ENCODE data around the gene TMBIM4. TPM values are rescaled to one million over a fixed set of nuclear protein-coding genes. Genes with fewer than 3 reads are reported as not detected.

The TMBIM4 gene
- total and polyA plus RNA-seq, 2 of the 4 experiments (the other 2 are of a cell fraction) = 38.7 to 59.3 TPM

GRCh38 chr12:66140731-66141130 is 29.1 kb downstream of the TMBIM4 start:
- intact Hi-C loops (cut with micrococcal nuclease) = no loop called here
- H4K20me1 ChIP-seq (ENCODE audit: insufficient read depth, low read length) = no peaks in the 10 kb centered on the region
- peaks cover 22% of the 10 kb centered on the region for H3K36me3 ChIP-seq (ENCODE audit: control insufficient read depth, insufficient read depth, low read length)
- H2AFZ ChIP-seq (replicated peaks; ENCODE audit: low read length, poor library complexity) = no peak overlapping the region
- ATAC-seq (ENCODE audit: low read depth) (no peak), DNase-seq (no peak)
- in situ Hi-C loops (cut with MboI; ENCODE audit: low sequenced_read_pairs) = no loop called here
- dilution Hi-C loops (cut with HindIII; ENCODE audit: low sequenced_read_pairs, unreplicated experiment) = no loop called here
- no peak overlapping the region for H3K4ac ChIP-seq (ENCODE audit: low read depth, low read length)
- H3K9me3 ChIP-seq (ENCODE audit: control insufficient read depth, insufficient read depth, low read length) = peaks cover 6% of the 10 kb centered on the region
- no peak overlapping the region for H3K56ac ChIP-seq (ENCODE audit: extremely low read depth, insufficient read depth, low read length)
- no peak overlapping the region for H3K14ac ChIP-seq (replicated peaks; ENCODE audit: low read depth, low read length)
- no peaks in the 10 kb centered on the region for H3K4me1 ChIP-seq (ENCODE audit: control insufficient read depth, insufficient read depth, low read length)
- H2BK20ac ChIP-seq (ENCODE audit: low read depth, low read length) = no peak overlapping the region
- H3K27me3 ChIP-seq (ENCODE audit: control insufficient read depth, insufficient read depth, low read length) = no peaks in the 10 kb centered on the region
- H3K4me3 ChIP-seq (ENCODE audit: insufficient read depth, low read depth, low read length) = no peak overlapping the region
- no peak overlapping the region for H4K8ac ChIP-seq (ENCODE audit: low read depth in 2 of 2, low read length in 2 of 2)
- H3K27ac ChIP-seq (ENCODE audit: insufficient read depth, low read length) = no peak overlapping the region
- H4K91ac ChIP-seq (ENCODE audit: insufficient read depth, low read depth, low read length) = no peak overlapping the region
- no peak overlapping the region for H3K23ac ChIP-seq (ENCODE audit: low read depth, low read length)
- H3K9me1 ChIP-seq (ENCODE audit: insufficient read depth, low read length) = no peaks in the 10 kb centered on the region
- no peak overlapping the region for H3K4me2 ChIP-seq (ENCODE audit: low read depth, low read length)
- no peak overlapping the region for H2BK5ac ChIP-seq (ENCODE audit: low read depth, low read length, poor library complexity, severe bottlenecking)
- peaks cover 33 to 41% of the 10 kb centered on the region in 2 experiments for H3K79me1 ChIP-seq (ENCODE audit: low read depth in 1 of 2, low read length in 2 of 2)
- no peak overlapping the region for H2AK9ac ChIP-seq (replicated peaks; ENCODE audit: low read depth, low read length, poor library complexity)
- no peak overlapping the region for H3K9ac ChIP-seq (ENCODE audit: low read depth, low read length)
- no peak overlapping the region for H2AK5ac ChIP-seq (ENCODE audit: low read depth, low read length)
- no peak overlapping the region for H2BK120ac ChIP-seq (ENCODE audit: low read depth, low read length)
- no peak overlapping the region for H4K5ac ChIP-seq (ENCODE audit: low read depth, low read length)
- no peak overlapping the region for H3K18ac ChIP-seq (ENCODE audit: low read depth, low read length)
- ChIA-PET POLR2A (ENCODE audit: unreplicated experiment) (no interaction called here), CTCF (no interaction called here)
- no TSS peak for BruUV-seq (replicated peaks)
- TF ChIP-seq MAZ (IDR thresholded peaks at IDR 0.05; ENCODE audit: borderline replicate concordance, low read depth, low read length) (no peak), MAFK (IDR thresholded peaks at IDR 0.05; ENCODE audit: low read depth, low read length) (no peak), CHD1 (IDR thresholded peaks at IDR 0.05; ENCODE audit: low read depth, low read length) (no peak), MXI1 (IDR thresholded peaks at IDR 0.05; ENCODE audit: borderline replicate concordance, low read depth, low read length) (no peak), ELK1 (IDR thresholded peaks at IDR 0.05; ENCODE audit: borderline replicate concordance, low read depth, low read length) (no peak), NFE2L2 (IDR thresholded peaks at IDR 0.05; ENCODE audit: low read depth, low read length) (no peak), RCOR1 (IDR thresholded peaks at IDR 0.05; ENCODE audit: insufficient replicate concordance, low read length) (no peak), RFX5 (IDR thresholded peaks at IDR 0.05; ENCODE audit: low read depth, low read length) (no peak), BHLHE40 (IDR thresholded peaks at IDR 0.05; ENCODE audit: low read depth, low read length) (no peak), RAD21 (IDR thresholded peaks at IDR 0.05; ENCODE audit: low read length) (no peak), CEBPB (IDR thresholded peaks at IDR 0.05; ENCODE audit: low read depth, low read length) (no peak), SMC3 (IDR thresholded peaks at IDR 0.05; ENCODE audit: low read depth, low read length) (no peak), POLR2A (IDR thresholded peaks at IDR 0.05; ENCODE audit: low read depth, low read length) (no peak), FOS (IDR thresholded peaks at IDR 0.05; ENCODE audit: low read depth, low read length) (no peak), CTCF (conservative IDR thresholded peaks at IDR 0.05; ENCODE audit: low read depth, low read length) (no peak)
- TF ChIP-seq, protein P1, sequence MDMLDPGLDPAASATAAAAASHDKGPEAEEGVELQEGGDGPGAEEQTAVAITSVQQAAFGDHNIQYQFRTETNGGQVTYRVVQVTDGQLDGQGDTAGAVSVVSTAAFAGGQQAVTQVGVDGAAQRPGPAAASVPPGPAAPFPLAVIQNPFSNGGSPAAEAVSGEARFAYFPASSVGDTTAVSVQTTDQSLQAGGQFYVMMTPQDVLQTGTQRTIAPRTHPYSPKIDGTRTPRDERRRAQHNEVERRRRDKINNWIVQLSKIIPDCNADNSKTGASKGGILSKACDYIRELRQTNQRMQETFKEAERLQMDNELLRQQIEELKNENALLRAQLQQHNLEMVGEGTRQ (IDR thresholded peaks at IDR 0.05; ENCODE audit: low read depth, low read length) = no peak
- H2BK15ac ChIP-seq (ENCODE audit: low read depth, low read length) = no peak overlapping the region

All from IMR-90 (cell line).